NCI-H748 treated with DMSO at 0.1 percent for 48 hours (cell line): ENCODE data around the gene METTL27.
"Not testable (repeated sequence)": the region's sequence is repeated elsewhere in the genome, so short reads cannot be mapped to it uniquely, and the experiment has no call there.

Experiments used
- DNase-seq: peaks from one replicate; lab custom pipeline; 2025; lab: John Stamatoyannopoulos, UW

The METTL27 gene

DNA sequence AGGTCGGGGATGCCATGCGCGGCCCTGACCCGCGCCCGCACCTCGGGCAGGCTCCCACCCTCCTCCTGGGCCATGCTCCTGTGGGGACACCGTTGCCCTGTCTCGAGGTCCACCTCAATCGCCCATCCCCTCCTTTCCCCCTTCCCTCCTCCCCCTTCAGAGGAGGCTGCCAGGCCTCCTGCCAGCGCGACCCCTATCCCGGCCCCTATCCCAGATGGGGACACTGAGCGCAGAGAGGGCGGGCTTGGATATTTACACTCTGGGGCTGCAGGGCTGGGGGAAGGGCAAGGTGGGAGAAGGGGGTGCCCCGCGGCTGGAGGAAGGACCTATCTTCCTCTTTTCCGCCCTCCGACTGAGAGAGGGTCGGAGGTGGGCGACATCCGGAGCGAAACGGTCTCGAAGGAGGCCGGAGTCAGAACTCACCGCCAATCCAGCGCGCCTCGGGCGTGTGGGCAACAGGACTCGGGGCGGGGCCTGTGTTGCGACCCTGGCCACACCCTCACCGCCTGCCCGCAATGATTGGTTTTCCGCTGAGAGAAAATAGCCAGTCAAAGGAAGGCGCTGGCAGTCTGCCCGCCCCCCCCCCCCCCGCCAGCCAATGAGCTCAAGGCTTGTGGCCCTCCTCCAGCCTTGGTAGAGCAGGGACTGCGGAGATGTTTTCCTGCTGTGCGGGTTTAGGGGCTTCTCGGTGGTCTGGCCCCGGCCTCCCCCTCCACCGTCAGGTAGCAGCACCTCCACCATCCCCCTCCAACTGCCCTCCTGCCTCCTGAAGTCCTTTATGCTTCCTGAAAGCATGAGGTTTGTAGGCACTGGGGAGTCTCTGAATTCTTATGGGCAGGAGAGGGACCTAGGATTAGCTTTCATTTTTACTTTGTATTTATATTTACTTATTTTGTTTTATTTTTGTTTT lies at the start of gene METTL27:
METTL27 (minus strand) TSS at position 450 of the 910 bp plus-strand sequence; CDS start at position 74, 376 bp downstream.
- DNase-seq, result peak; percentile 85

GRCh38 chr7:73891178-73891885 lies 49.0 kb upstream of the METTL27 start:
- no peak for DNase-seq

DNA sequence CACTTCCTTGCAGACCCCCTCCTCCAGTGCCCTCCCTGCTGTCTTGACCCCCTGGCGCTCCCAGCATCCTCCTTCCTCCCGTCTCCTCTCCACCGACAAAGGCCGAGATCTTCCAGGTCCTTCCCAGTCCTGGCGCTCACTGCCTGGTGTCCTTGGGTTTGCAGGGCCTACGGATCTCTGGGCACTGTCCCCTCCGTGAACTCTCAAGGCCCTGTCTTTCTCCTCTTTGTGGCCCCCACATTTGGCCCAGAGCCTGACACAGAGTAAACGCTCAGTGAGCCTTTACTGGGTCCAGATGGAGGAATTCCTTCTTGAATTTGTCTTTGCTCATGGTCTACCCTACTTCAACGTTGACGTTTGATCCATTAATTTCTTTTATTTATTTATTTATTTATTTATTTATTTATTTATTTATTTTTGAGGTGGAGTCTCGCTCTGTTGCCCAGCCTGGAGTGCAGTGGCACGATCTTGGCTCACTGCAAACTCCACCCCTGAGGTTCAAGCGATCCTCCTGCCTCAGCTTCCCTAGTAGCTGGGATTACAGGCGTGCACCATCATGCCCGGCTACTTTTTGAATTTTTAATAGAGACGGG lies 48.3 kb upstream of the METTL27 start:
- no peak for DNase-seq

- DNase-seq, result no peak
Measured at GRCh38 chr7:73888959-73889358, 46.6 kb upstream of the METTL27 start.

- DNase-seq, result no peak
Measured at GRCh38 chr7:73887762-73888161, 45.4 kb upstream of the METTL27 start.

DNA sequence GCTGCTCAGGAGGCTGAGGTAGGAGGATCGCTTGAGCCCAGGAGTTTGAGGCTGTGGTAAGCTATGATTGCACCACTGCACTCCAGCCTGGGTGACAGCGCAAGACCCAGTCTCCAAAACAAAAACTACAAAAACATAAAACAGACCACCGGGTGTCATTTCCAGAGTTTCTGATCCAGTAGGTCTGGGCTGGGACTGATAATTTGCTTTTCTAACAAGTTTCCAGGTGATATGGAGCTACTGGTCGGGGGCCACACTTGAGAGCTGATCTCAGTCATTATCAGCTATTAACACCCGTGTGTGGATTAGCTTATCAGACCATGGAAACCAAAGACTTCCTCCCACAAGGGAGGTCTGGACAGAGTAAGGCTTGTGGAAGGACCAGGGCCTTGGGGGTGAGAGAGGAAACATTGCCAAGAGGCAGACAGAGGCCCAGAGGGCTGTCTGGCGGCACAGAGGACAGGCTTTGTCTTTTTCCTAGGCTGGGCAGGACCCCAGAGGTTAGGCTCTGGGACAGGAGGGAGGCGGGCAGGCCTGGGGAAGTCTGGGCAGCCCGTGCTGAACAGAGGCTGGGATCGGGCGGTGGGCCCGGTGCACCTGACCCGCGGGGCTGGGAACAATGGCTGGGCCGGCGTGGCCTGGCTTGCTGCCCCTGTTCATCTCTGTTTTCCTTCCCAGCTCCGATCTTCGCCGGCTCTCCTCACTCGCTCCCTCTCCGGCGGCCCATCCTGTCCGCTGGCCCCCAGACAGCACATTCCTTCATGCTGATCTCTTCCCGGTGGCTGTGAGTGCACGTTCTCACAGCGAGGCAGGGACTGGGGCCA lies 43.9 kb upstream of the METTL27 start:
- no peak for DNase-seq

DNA sequence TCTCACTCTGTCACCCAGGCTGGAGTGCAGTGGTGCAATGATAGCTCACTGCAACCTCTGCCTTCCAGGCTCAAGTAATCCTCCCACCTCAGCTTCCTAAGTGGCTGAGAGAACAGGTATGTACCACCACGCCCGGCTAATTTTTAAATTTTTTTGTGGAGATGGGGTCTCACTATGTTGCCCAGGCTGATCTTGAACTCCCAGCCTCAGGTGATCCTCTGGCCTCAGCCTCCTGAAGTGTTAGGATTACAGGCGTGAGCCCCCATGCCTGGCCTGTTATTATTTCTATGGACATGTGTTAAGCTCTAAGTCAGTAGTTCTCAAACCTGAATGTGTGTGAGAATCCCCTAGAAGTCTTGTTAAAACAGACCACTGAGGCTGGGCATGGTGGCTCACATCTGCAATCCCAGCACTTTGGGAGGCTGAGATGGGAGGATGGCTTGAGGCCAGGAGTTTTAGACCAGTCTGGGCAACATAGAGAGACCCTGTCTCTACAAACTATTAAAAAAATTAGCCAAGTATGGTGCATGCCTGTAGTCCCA lies 43.2 kb upstream of the METTL27 start:
- DNase-seq, result no peak

GRCh38 chr7:73884867-73885422 lies 42.6 kb upstream of the METTL27 start:
- DNase-seq, result not testable (repeated sequence)

GRCh38 chr7:73882047-73882402 lies 39.7 kb upstream of the METTL27 start:
- no peak for DNase-seq

DNA sequence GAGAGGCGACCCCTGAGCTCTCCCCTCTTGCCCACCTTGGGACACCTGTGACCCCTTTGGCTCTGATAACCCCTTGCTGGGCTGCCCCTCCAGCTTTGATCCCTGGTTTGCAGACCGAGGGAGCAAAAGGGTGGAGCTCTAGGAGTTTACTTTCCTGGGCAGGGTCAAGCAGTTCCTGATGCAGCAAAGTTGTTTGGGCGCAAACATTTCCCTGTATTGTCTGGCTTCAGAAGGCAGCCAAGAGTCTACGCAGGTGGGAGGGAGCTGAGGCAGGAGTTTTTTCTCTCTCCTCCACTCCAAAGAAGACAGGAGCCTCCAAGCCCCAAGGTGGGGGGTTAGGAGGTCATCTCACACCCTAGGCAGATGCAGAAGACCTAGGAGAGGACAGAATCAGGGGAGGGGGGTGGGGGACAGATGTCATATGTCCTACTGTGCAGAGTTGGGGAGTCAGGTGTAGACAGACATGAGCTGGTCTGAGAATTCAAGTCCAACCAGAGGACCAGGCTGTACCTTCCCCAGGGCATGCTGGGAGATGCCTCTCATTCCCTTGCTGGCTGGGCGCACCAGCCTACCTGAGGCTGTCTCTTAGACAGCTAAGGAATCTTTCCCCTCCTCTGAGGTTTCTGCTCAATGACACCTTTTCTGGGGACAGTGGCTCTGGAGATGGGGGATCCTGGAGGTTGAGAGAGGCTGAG lies 39.2 kb upstream of the METTL27 start:
- no peak for DNase-seq

DNA sequence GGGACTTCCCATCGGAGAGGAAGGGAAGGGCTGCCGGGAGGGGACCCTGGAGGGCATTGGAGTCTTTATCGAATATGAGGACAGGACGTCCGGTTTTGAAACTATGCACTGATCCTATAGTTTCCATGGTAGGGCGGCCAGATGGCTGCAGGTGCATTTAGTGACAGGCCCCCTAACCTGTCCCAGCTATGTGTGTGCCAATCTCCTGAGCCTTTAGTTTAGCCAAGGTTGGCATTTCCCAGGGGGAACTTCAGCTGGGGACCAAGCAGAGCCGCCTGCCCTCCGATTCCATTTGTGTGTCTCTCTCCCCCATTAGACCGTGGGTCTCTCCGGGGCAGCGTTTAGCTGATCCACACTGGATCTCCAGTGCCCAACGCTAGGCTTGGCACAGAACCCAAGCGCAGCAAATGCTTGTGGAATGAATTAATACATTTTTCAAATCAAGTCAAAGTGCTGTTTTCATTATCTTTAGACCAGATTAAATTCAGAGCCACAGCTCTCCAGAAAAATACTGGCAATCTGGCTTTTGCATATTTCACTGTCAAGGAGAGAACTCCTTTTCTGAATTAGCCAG lies 38.5 kb upstream of the METTL27 start:
- no peak for DNase-seq

DNA sequence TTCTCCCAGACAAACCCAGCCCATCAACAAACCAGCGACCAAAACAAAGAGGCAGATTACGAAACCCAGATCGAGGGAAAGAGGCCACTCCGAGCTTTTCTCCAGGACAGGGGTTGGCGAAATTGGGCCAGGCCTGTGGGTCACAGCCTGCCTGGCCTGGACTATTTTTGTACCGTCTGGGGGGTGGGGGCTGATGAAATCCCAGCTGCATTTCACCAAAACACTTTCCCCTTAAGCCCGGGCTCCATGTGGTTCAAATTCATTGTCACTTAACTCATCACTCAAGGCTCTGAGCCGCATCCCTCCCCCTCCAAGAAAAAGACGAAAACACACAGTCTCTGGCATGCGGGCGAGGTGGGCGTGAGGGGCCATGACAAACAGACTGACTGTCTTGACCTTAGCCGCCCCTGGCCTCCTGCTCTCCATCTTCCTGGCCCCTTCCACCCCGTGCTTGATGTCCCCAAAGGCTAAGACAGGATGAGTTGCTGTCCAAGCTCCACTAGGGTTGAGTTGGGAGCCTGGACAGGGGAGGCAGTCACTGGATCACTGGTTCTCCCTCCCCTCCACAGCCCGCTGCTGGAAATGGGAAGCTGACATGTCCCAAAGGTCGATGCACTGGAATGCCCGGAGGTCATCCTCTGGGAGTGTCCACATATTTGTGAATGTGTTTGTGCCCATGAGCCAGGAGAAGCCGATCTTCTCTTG lies 37.8 kb upstream of the METTL27 start:
- DNase-seq, result no peak

- DNase-seq, result no peak
Measured at GRCh38 chr7:73876973-73877372, 34.7 kb upstream of the METTL27 start.

DNA sequence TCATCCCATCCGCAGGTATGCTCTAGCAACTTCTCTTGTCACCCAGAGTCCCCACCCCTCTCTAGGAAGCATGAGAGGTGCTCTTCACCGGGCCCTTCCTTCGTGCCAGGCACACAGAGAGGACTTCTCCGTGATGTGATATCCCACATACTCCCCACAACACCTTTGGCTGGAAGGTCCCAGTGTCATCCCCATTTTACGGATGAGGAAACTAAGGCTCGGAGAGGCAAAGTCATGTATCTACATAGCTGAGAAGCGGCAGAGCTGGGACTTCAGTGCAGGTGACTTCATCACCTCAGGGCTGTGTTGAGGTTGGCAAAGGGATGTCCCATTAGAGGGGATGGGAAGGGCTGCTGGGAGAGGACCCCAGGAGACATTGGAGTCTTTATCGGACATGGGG lies 34.0 kb upstream of the METTL27 start:
- DNase-seq, result no peak

- no peak for DNase-seq
Measured at GRCh38 chr7:73872056-73872908, 30.0 kb upstream of the METTL27 start.

- no peak for DNase-seq
Measured at GRCh38 chr7:73871163-73872011, 29.1 kb upstream of the METTL27 start.

DNA sequence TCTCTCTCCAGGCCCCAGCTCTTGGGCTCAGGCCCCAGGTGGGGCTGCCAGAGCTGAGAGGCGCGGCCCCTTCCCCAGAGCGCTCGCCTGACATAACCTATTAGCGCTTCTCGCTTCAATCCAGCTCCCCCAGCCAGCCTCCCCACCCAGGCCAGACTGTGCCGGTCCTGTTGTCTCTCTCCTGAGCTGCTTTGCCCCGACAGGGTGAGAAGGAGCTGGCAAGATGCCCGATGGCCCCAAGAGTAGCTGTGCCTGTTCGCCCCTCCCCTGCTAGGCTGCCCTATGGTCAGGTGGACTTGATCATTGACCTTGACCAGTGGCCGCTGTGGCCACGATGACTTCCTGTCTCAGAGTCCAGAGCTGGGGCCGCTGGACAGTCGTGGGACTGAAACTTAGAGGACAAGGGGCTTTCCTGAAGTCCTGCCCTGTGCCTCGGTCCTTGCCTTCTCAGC lies 27.8 kb upstream of the METTL27 start:
- DNase-seq, result no peak
